ENCODE data around the gene MAML3. TPM values are rescaled to one million over a fixed set of nuclear protein-coding genes. Genes with fewer than 3 reads are reported as not detected.

MAML3 gene
- total RNA-seq, 1 donor from 2014 or later, result 8.0 TPM

DNA sequence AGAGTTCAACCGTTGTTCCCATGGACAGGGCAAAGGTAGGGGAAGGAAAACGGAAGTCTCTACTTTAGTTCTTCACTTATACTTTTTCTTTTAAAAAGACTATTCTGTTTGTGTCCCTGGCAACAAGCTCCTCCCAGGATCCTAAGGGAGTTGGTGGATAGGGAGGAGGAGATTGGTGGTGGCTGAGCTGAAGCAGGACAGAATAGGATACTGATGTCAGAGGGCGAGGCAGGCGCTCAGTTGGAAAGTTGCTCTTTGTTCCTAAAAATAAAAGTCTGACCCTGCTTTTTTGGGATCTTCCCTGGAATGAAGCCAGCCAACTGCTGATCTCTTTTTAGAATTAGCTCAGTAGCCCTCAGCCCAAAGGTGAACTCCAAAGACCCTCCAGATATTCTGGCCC is 383.6 kb downstream of the MAML3 start:
- TF ChIP-seq, protein P1, sequence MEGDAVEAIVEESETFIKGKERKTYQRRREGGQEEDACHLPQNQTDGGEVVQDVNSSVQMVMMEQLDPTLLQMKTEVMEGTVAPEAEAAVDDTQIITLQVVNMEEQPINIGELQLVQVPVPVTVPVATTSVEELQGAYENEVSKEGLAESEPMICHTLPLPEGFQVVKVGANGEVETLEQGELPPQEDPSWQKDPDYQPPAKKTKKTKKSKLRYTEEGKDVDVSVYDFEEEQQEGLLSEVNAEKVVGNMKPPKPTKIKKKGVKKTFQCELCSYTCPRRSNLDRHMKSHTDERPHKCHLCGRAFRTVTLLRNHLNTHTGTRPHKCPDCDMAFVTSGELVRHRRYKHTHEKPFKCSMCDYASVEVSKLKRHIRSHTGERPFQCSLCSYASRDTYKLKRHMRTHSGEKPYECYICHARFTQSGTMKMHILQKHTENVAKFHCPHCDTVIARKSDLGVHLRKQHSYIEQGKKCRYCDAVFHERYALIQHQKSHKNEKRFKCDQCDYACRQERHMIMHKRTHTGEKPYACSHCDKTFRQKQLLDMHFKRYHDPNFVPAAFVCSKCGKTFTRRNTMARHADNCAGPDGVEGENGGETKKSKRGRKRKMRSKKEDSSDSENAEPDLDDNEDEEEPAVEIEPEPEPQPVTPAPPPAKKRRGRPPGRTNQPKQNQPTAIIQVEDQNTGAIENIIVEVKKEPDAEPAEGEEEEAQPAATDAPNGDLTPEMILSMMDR (IDR thresholded peaks at IDR 0.05), result no peak
- H3K27ac Mint-ChIP-seq (ENCODE audit: unreplicated experiment), result no peak overlapping the region
- no peaks in the 10 kb centered on the region for H3K4me1 Mint-ChIP-seq (ENCODE audit: unreplicated experiment)
- no peaks in the 10 kb centered on the region for H3K9me3 Mint-ChIP-seq (ENCODE audit: unreplicated experiment)
- H3K27me3 Mint-ChIP-seq (ENCODE audit: unreplicated experiment), result no peaks in the 10 kb centered on the region
- no peak for DNase-seq (ENCODE audit: extremely low spot score, unreplicated experiment)
- no peak overlapping the region for H3K4me3 Mint-ChIP-seq (ENCODE audit: unreplicated experiment)
- H3K36me3 Mint-ChIP-seq (ENCODE audit: unreplicated experiment), result no peaks in the 10 kb centered on the region

DNA sequence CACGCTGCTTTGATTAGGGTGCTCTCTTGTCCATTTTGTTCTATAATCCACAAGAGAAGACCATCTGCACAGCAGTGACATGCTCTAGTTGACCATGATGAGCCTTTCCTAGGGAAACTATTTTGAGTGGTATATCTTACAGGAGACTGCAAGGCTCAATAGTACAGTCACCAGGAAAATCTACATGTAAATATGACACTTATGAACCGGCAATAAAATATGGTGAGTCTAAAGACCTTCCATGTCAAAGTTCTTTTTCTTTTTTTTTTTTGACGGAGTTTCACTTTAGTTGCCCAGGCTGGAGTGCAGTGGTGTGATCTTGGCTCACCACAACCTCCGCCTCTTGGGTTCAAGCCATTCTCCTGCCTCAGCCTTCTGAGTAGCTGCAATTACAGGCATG is 384.6 kb downstream of the MAML3 start:
- no peaks in the 10 kb centered on the region for H3K9me3 Mint-ChIP-seq (ENCODE audit: unreplicated experiment)
- DNase-seq (ENCODE audit: extremely low spot score, unreplicated experiment), result no peak
- no peaks in the 10 kb centered on the region for H3K27me3 Mint-ChIP-seq (ENCODE audit: unreplicated experiment)
- H3K27ac Mint-ChIP-seq (ENCODE audit: unreplicated experiment), result no peak overlapping the region
- H3K4me1 Mint-ChIP-seq (ENCODE audit: unreplicated experiment), result no peaks in the 10 kb centered on the region
- H3K4me3 Mint-ChIP-seq (ENCODE audit: unreplicated experiment), result no peak overlapping the region
- TF ChIP-seq, protein P1 (IDR thresholded peaks at IDR 0.05), result no peak
- H3K36me3 Mint-ChIP-seq (ENCODE audit: unreplicated experiment), result no peaks in the 10 kb centered on the region

DNA sequence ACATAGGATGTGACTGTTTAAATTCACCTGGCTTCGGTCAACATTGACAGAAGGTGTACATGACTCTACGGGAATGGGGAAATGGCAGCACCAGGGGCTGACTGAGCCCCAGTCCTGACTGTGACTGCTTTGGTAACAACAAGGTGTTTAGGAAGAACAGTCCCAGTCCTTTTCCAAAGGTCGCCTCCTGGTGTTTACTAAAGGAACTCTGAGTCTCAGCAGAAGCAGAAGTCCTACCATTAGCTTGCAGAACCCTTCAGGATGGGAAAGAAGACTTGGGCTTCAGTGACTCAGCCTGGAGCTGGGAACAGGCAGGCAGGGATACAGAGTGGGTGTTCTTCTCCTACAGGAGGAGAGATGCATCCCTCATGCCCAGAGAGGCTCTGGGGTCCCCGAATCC is 385.1 kb downstream of the MAML3 start:
- Mint-ChIP-seq H3K4me3 (ENCODE audit: unreplicated experiment) (no peak overlapping the region), H3K27me3 (ENCODE audit: unreplicated experiment) (no peaks in the 10 kb centered on the region), H3K4me1 (ENCODE audit: unreplicated experiment) (no peaks in the 10 kb centered on the region), H3K9me3 (ENCODE audit: unreplicated experiment) (no peaks in the 10 kb centered on the region), H3K36me3 (ENCODE audit: unreplicated experiment) (no peaks in the 10 kb centered on the region), H3K27ac (ENCODE audit: unreplicated experiment) (no peak overlapping the region)
- no peak for DNase-seq (ENCODE audit: extremely low spot score, unreplicated experiment)
- TF ChIP-seq, protein P1 (IDR thresholded peaks at IDR 0.05), result peak; percentile 15

DNA sequence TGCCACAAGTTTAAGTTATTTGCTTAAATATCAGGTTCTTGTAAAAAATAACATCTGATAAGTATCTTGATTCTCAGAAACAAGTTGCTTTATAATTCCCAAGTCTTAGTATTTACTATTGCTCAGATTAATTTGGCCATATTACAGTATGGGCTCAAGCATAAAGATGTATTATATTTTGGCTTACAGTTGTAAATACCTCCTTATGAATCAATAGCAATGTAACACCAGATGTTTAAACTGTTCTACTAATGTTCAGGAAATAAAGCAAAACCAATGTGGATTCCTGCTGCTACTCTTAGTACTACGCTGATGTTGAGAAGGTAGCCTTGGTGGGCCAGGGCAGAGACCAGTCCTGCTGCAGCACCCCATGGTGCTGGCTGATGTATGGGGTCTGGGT is 385.6 kb downstream of the MAML3 start:
- no peak for DNase-seq (ENCODE audit: extremely low spot score, unreplicated experiment)
- no peak overlapping the region for H3K27ac Mint-ChIP-seq (ENCODE audit: unreplicated experiment)
- no peaks in the 10 kb centered on the region for H3K27me3 Mint-ChIP-seq (ENCODE audit: unreplicated experiment)
- H3K36me3 Mint-ChIP-seq (ENCODE audit: unreplicated experiment), result no peaks in the 10 kb centered on the region
- H3K4me3 Mint-ChIP-seq (ENCODE audit: unreplicated experiment), result no peak overlapping the region
- TF ChIP-seq, protein P1 (IDR thresholded peaks at IDR 0.05), result no peak
- no peaks in the 10 kb centered on the region for H3K9me3 Mint-ChIP-seq (ENCODE audit: unreplicated experiment)
- peaks cover 3% of the 10 kb centered on the region for H3K4me1 Mint-ChIP-seq (ENCODE audit: unreplicated experiment)

DNA sequence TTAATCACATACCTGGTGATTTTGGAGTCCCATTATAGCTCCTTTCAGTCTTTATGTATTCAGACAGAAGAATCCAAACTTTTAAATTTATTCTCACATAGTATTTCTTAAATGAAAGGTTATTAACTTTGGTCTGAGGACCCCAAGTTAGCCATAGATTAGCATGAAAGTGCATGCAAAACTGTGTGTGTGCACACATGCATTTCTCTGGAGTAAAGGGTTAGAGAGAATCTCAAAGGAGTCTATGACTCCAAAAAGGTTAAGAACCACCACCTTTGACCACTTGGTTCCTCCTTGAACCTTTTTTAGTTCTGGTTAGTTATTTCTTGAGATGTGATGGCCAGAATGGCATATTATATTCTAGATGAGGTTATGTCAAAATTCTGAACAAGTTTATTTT is 386.4 kb downstream of the MAML3 start:
- no peaks in the 10 kb centered on the region for H3K36me3 Mint-ChIP-seq (ENCODE audit: unreplicated experiment)
- H3K4me3 Mint-ChIP-seq (ENCODE audit: unreplicated experiment), result no peak overlapping the region

More for the DNA sequence above, 386.4 kb downstream of the MAML3 start:
- TF ChIP-seq, protein P1 (IDR thresholded peaks at IDR 0.05), result no peak
- H3K27ac Mint-ChIP-seq (ENCODE audit: unreplicated experiment), result no peak overlapping the region
- peaks cover 3% of the 10 kb centered on the region for H3K4me1 Mint-ChIP-seq (ENCODE audit: unreplicated experiment)
- H3K27me3 Mint-ChIP-seq (ENCODE audit: unreplicated experiment), result no peaks in the 10 kb centered on the region
- no peak for DNase-seq (ENCODE audit: extremely low spot score, unreplicated experiment)
- no peaks in the 10 kb centered on the region for H3K9me3 Mint-ChIP-seq (ENCODE audit: unreplicated experiment)
